GM13976 (cell line): ENCODE measurements around the gene REPIN1.

Experiments used
- DNase-seq: peaks from one replicate; pipeline ENCODE4 v3.0.0; 2012; ENCODE audit warnings: low spot score
- CTCF ChIP-seq: IDR thresholded peaks from 2 replicates; pipeline ENCODE4 v1.5.1; 2012; ENCODE audit warnings: borderline replicate concordance, mild to moderate bottlenecking; ENCODE audit not compliant: insufficient read depth; ENCODE audit errors: extremely low read depth, missing control alignments, control extremely low read depth
- in situ Hi-C: fragments of 300-500 bp; cut with MboI; formaldehyde crosslinking; loops from one replicate; pipeline ENCODE4 v1.12.0; 2022; ENCODE audit warnings: low sequenced_read_pairs, mixed read lengths, inconsistent platforms; ENCODE audit not compliant: unreplicated experiment

REPIN1 gene

GRCh38 chr7:150388306-150388705 is 19.7 kb downstream of the REPIN1 start:
- DNase-seq: no peak
- TF ChIP-seq CTCF: no peak
- in situ Hi-C loops: no loop called here

- TF ChIP-seq CTCF: no peak
- no peak for DNase-seq
- in situ Hi-C loops: no loop called here
Measured at GRCh38 chr7:150388709-150389531, 20.3 kb downstream of the REPIN1 start.

- no peak for DNase-seq
- TF ChIP-seq CTCF: no peak
- in situ Hi-C loops: no loop called here
Measured at GRCh38 chr7:150389532-150389816, 20.9 kb downstream of the REPIN1 start.

GRCh38 chr7:150390205-150390604 is 21.6 kb downstream of the REPIN1 start:
- no peak for DNase-seq
- TF ChIP-seq CTCF: no peak
- in situ Hi-C loops: no loop called here

- no peak for TF ChIP-seq CTCF
- in situ Hi-C loops: no loop called here
- no peak for DNase-seq
Measured at GRCh38 chr7:150393325-150393724, 24.7 kb downstream of the REPIN1 start.

GRCh38 chr7:150396426-150396825 is 27.8 kb downstream of the REPIN1 start:
- no peak for DNase-seq
- TF ChIP-seq CTCF: no peak
- in situ Hi-C loops: no loop called here
